UCSD-AML1 (cell line): ENCODE results near the gene SIN3B.

ENCODE experiments used
- DNase-seq: peaks from one replicate; lab custom pipeline; 2025; ENCODE audit not compliant: unreplicated experiment; lab: John Stamatoyannopoulos, UW

Gene SIN3B

DNA sequence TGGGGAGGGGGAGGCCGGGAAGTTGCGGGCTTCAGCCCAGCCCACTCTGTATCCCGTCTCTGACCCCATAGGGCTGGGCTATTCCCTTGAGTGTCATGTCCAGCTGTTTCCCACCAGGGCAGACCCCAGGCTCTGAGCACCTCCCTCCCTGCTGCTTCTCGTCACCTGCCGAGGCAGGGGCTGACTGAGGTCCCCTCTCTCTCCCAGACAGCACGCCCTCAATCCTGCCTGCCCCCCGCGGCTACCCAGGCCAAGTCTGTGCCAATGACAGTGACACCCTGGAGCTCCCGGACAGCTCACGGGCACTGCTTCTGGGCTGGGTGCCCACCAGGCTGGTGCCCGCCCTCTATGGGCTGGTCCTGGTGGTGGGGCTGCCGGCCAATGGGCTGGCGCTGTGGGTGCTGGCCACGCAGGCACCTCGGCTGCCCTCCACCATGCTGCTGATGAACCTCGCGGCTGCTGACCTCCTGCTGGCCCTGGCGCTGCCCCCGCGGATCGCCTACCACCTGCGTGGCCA lies 60.2 kb downstream of the SIN3B start:
- peak; percentile 57 for DNase-seq

DNA sequence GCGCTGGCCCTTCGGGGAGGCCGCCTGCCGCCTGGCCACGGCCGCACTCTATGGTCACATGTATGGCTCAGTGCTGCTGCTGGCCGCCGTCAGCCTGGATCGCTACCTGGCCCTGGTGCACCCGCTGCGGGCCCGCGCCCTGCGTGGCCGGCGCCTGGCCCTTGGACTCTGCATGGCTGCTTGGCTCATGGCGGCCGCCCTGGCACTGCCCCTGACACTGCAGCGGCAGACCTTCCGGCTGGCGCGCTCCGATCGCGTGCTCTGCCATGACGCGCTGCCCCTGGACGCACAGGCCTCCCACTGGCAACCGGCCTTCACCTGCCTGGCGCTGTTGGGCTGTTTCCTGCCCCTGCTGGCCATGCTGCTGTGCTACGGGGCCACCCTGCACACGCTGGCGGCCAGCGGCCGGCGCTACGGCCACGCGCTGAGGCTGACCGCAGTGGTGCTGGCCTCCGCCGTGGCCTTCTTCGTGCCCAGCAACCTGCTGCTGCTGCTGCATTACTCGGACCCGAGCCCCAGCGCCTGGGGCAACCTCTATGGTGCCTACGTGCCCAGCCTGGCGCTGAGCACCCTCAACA lies 60.8 kb downstream of the SIN3B start:
- no peak for DNase-seq

DNA sequence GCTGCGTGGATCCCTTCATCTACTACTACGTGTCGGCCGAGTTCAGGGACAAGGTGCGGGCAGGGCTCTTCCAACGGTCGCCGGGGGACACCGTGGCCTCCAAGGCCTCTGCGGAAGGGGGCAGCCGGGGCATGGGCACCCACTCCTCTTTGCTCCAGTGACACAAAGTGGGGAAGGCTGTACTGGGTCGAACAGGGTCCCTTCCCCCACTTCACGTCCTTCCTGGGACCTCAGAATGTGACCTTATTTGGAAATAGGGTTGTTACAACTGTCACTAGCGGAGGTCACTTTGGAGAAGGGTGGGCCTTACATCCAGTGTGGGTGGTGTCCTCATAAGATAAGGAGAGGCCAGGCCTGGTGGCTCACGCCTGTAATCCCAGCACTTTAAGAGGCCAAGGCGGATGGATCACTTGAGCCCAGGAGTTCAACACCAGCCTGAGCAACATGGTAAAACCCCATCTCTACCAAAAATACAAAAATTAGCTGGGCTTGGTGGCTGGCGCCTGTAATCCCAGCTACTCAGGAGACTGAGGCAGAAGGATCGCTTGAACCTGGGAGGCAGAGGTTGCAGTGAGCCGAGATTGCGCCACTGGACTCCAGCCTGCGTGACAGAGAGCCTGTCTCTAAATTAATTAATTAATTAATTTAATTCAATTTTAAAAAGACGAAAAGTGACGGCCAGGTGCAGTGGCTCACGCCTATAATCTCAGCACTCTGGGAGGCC lies 61.4 kb downstream of the SIN3B start:
- no peak for DNase-seq

DNA sequence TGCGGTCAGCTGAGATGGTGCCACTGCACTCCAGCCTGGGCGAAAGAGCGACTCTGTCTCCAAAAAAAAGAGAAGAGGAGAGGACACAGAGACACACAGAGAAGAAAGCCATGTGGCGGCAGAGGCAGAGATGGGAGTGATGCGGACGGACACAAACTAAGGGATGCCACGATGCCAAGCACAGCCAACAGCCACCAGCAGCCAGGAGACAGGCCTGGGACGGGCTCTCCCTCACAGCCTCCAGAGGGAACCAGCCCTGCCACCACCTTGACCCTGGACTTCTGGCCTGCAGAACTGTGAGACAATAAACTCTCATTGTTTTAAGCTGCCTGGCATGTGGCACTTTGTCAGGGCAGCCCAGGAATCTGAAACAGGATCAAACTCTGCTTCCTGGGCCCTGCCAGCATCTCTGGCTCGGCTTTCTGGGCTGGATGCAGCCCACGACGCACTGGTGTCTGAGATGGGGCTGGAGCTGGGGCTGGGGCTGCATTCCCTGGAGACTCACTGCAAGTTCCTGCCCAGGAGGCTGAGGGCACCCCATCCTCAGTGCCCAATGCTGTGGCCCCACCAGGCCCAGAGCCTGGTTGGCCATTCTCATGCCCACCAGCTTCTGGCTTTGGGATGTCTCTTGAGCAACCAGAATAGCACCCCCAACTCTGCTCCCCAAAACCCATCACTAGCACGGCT lies 62.6 kb downstream of the SIN3B start:
- no peak for DNase-seq

DNA sequence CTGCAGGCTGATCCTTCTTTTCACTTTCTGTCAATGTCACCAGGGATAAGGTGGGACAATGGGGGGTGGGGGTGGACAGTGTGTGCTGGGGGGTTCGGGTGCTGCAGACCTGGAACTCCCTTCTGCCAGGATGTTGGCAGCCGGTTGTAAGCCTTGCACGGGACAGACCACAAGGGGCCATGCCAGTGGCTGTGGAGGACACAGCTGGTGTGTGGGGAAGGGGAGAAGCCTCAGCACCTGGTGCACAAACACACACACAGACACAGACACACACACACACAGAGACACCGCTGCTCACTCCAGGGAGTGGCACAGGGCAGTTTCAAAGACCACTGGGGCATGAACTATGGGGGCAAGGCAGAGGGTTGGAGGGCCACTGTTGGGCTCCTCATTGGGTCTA lies 63.2 kb downstream of the SIN3B start:
- DNase-seq = no peak

DNA sequence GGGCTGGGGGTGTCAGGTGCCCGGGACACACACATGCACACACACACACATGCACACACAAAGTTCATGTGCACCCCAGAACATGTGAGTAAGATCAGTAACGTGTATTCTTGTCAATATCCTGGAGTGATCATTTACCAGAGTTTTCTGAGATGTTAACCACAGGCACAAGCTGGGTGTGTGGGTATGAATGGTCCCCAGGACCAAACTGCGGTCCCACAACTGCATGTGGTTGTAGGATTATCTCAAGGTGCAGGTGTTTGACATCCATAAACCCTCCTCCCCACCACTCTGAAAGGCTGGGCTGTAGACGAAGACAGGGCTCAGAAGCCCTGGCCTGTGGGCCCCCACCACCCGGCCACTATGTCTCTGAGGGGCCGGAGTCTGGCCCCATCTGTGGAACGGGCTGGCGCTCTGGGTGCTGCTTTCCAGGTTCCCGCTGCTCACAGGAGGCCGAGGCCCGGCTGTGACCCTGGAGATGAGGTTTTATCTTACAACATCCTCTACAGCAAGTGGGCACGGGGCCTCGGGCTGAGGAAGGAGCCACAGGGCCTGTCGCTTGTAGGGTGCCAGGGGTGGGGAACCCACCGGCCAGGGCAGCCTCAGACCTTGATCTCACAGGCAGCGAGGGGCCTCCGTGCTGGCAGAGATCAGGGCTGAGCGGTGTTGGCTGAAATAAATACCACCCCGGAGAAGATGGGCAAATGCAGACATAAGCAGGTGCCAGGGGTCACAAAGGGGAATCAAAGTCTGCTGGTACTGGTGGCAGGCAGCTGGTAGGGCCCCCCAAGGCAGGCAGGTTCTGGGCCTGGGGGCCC lies 63.9 kb downstream of the SIN3B start:
- no peak for DNase-seq

DNA sequence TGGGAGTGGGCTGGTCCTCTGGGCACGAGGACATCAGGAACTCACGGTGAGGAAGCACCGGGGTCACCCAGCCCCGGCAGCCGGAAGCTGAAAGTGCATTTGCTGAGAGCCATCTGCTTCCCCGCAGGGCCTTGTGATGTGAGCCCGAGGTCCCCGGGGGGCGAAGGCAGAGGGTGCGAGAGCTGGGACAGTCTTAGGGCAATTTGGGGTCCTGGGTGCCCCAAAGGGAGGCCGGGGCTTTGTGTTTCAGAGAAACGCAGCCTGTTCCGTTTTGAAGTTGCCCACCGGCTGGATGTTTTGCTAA lies 64.4 kb downstream of the SIN3B start:
- peak; percentile 26 for DNase-seq

DNA sequence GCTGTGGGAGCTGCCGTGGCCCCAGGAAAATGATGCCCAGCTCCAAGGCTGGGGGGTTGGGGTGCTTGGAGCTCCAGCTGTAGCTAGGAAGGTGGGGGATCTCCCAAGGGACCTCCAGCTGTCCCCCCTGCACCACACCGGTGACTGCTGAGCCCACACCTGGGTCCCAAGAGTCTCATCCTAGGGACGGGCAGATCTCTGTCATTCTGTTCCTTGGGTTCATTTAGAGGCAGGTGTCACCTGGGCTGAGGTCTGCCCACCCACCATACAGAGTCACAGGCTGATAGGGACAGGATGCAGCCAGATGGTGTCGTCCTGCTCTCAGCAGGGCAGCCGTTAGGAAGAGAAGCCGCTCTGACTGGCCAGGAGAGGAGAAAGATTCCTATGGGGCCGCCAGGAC lies 64.9 kb downstream of the SIN3B start:
- no peak for DNase-seq

DNA sequence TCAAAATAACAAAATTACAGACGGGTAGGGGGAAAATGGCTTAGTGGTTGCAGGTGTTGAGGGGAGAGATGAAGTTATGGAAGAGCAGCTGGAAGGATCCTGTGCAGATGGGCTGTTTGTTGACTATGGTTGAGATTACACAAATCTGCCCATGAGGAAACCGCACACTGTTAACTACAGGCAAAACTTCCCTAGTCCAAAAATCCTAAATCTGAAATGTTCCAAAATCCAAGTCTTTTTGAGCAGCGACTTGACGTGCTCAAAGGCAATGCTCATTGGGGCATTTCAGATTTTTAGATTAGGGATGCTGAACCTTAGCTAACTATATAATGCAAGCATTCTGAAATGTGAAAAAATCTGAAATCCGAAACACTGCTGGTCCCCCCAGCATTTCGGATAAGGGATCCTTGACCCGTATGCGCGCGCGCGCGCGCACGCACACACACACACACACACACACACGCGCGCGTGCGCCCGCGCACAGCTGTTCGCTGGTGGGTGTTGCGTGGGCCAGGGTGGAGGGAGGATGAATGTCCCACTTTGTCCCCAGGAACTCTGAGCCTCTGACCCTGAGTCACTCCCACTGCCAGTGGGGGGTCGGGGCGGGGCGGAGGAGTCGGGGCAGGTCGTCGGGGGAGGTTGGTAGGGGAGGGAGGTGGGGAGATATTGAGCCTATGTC lies 66.4 kb downstream of the SIN3B start:
- DNase-seq = no peak

DNA sequence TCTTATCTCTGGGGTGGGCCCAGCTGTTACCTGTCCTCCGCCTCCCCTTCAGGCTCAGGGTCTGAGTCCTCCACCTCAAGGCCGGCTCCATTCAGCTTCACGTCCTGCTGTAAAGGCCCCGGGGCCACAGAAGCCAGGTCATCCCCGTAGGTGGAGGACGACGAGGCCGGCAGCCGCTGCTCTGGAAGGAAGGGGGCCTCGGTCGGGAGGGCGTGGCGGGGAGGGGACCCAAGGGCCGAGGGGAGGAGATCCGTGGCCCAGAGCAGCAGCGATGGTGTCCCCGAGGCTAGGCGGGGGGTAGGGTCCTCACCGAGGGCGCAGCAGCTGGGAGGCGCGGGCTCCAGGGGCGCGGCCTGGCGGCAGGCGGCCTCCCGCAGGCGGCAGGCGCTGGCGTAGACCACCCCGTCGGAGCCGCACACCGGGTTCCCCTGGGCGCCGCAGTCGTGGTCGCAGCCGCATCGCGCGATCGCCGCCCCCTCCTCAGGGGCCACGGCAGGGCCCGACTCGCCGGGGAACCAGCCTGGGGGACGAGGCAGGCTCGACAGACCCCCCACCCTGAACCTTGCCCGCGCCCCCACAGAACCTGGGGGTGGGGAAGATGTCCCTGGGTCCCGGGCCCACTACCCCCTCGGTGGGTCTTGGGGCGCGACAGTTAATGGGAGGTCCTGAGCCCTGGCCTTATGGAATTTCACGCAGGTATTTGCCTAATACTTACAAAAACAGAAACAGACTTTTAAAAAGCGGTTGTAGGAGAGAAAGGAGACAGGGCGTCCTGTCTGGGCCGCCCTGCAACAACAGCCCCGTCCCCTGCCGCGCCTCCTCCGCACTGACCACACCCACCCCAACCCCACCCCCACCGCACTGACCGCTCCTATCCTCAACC lies 67.2 kb downstream of the SIN3B start:
- no peak for DNase-seq

DNA sequence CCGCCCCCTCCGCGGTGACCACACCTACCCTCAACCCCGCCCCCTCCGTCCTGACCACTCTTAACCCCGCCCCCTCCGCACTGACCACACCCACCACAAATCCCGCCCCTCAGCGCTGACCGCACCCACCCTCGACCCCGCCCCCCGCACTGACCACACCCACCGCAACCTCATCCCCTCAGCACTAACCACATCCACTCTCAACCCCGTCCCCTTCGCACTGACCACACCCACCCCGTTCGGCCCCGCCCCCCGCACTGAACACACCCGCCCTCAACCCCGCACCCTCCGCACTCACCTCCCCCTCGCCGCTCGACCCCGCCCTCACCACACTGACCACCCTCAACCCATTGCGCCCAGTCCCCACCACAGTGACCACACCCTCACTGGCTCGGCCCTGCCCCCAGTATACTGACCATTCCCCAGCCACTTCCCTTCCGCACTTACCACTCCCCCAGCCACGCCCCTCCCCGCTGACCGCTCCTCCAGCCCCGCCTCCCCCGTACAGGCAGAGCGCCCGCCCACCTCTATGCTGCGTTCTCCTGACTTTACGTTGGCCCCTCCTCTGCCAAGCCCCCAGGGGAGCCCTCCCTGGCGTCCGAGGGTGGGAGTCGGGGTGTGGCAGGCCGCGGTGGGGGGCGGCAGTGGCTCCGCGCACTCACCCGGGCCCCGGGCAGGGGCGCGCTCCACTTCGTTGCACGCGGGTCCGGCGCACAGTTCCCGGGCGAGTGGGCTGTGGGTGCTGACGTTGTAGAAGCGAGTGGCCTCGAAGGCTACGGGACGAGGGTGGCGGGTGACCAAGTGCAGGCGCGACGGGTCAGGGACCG lies 68.0 kb downstream of the SIN3B start:
- peak; percentile 72 for DNase-seq

DNA sequence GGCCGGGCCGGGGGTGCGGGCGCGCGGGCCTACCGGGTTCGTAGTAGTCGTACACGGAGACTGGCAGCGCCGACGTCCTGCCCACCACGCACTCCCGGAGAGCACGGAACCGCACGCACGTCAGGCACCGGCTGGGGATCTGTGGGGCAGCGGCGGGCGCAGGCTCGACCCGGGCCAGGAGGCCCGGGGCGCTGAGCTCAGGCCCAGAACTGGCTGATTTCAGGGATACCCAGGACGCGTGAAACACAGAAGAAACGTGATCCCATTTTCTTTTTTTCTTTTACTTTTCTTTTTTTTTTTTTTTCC lies 68.6 kb downstream of the SIN3B start:
- DNase-seq = no peak

DNA sequence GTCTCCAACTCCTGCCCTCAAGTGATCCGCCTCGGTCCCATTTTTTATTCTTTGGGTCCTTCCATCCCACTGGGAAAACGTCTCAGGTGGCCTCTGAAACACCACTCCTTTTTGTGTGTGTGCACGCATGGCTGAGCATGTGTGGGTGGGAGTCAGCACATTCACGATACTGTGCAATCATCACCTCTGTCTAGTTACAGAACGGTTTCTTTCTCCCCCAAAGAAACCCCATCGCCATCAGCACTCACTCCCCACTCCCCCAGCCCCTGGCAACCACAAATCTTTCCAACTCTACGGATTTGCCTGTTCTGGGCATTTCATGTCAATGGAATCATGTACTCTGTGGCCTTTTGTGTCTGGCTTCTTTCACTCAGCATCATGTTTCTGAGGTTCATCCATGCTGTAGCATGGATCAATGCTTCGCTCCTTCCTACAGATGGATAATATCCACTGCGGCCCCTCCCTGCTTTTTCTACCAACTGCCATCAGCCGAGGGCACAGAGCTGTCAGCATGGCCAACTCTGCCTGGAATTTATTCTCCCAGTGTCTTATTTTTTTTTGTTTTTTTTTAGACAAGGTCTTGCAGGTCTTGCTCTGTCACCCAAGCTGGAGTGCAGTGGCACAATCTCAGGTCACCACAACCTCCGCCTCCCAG lies 69.3 kb downstream of the SIN3B start:
- no peak for DNase-seq

DNA sequence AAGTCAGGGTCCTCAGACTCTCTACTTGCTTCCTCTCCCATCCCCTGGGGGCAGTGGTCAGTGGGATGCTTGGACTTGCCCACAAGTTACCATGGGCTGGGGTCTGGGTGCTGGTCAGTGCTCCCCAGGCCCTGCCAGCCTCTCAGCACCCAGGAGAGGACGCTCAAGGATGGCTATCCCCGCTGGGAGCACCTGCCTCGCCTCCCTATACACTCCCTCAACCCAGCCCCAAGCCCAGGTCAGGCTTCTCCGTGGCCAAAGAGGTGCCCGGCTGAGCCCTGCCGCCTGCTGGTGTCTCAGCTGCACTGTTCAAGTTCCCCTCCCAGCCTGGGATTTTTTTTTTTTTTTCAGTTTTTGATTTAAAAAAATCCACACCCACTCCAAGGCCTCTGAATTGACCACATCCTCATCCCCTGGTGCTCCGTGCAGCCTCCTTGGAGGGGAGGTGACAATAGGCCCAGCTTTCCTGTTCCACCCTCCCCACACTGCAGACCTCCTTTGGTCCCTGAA lies 70.4 kb downstream of the SIN3B start:
- DNase-seq = peak; percentile 76

DNA sequence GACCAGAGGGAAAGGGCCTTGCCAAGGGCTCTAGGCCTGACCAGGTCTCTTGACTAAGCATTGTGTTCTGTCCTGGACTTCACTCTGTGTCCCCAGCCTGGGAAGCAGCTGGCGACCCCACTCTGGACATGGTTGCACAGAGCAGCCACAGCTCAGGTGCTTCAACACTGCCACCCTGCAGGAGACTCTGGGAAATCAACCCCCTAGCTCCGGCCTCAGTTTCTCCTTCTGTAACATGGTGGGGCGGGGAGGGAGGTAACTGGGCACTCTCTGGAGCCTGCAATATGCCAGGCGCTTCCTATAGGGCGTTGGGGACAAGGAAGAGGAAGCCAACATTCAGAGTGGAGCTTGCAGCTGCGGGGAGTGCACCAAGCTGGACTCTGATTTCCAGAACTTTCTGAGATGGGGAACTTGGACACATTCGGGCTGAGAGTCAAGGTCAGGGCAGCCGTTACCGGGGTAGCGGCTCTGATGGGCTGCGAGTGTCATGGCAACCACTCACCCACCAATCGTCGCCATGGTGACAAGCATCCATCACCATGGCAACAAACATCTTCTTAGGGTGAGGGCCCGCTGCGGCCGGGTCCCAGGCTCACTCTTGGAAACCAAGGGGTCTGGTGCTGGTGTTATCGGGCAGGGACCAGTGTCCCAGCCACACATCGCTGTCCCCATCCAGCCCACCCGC lies 72.4 kb downstream of the SIN3B start:
- no peak for DNase-seq

DNA sequence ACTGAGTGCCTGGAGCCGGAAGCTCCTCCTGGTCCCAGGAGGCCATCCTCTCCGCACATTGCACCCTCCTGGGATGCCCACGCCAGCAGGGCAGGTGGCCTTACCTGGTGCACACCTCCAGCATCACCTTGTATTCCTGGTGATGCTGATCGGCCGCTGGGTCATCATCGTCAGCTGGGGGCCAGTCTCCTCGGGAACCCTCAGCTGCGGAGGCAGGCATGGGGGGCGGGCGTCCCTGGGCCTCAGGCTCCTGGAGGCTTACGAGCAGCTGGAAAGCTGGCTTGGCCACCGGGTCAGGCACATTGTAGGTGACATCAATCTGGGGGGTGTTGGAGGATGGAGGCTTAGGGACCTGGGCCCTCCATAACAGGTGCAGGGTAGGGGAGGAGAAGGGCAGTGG lies 73.3 kb downstream of the SIN3B start:
- DNase-seq = no peak

DNA sequence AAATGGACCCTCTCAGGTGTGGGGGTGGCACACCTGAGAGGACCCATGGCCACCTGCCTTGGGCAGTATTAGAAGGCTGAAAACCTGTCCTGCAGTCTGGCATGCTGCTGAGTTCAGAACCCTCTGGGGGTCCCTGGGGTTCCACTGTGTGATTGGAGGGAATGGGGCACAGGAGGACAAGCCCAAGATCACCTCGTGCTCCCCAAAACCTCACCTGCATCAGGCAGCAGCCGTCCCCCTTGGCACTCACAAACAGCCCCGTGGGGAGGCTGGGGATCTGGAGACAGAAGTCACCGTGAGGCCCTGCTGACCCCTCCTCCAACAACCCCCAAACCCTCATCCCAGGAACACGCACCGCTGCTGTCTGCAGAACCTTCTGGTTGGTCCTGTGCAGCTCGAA lies 74.1 kb downstream of the SIN3B start:
- DNase-seq = no peak

DNA sequence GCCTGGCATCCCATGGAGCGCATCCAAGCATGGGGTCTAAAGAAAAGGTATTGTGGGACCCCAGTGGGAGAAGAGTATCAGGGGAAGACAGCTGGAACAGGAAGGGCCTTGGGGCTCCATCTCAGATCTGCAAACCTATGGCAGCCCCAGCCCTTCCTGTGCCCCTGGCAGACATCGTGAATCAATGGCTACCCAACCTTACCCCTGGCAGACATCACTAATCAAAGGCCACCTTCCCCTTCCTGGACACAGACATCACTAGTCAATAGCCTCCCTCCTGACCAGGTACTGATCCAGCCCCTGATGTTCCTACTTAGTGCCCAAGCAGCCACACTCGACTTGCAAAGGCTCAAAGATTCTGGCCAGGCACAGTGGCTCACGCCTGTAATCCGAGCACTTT lies 75.4 kb downstream of the SIN3B start:
- no peak for DNase-seq
